GM23338 (cell line): Measurements from ENCODE around the gene EPAS1. TPM values are rescaled to one million over a fixed set of nuclear protein-coding genes. Genes with fewer than 3 reads are reported as not detected.

ENCODE experiments used
- ATAC-seq: fragments of 200-7000 bp; cut with Tn5 transposase; 3 replicates; pipeline ENCODE4 v1.9.1; 2020
- DNase-seq: peaks from one replicate; pipeline ENCODE4 v3.0.0-alpha.2; 2015; ENCODE audit warnings: low spot score
- H2AFZ ChIP-seq: fragments of 200-600 bp; sonication (generic); 2 replicates; pipeline ENCODE4 v1.8.0; 2016; ENCODE audit warnings: antibody characterized with exemption, mild to moderate bottlenecking, moderate library complexity
- H3F3A ChIP-seq: fragments of 200-600 bp; sonication (generic); replicated peaks from 2 replicates; pipeline ENCODE4 v1.8.0; 2017; ENCODE audit warnings: antibody characterized with exemption, mixed run types, low read depth
- H3K27ac ChIP-seq: fragments of 200-600 bp; sonication (generic); 2 replicates; pipeline ENCODE4 v1.6.1; 2016; ENCODE audit warnings: low read depth
- H3K27me3 ChIP-seq: fragments of 200-600 bp; sonication (generic); 2 replicates; pipeline ENCODE4 v1.8.0; 2016; ENCODE audit warnings: mild to moderate bottlenecking, mixed run types, moderate library complexity; ENCODE audit not compliant: insufficient read depth
- H3K36me3 ChIP-seq: fragments of 200-600 bp; sonication (generic); 2 replicates; pipeline ENCODE4 v1.8.0; 2016; ENCODE audit warnings: mild to moderate bottlenecking; ENCODE audit not compliant: insufficient read depth
- H3K4me1 ChIP-seq: fragments of 200-600 bp; sonication (generic); 2 replicates; pipeline ENCODE4 v1.8.0; 2016; ENCODE audit warnings: mild to moderate bottlenecking, moderate library complexity; ENCODE audit not compliant: insufficient read depth
- H3K4me2 ChIP-seq: fragments of 200-600 bp; sonication (generic); 2 replicates; pipeline ENCODE4 v1.7.1; 2017; ENCODE audit warnings: mixed run types
- H3K4me3 ChIP-seq: fragments of 200-600 bp; sonication (generic); 2 replicates; pipeline ENCODE4 v1.6.1; 2016; ENCODE audit warnings: mixed run types
- H3K79me2 ChIP-seq: fragments of 200-600 bp; sonication (generic); replicated peaks from 2 replicates; pipeline ENCODE4 v1.8.0; 2017; ENCODE audit warnings: mild to moderate bottlenecking; ENCODE audit not compliant: insufficient read depth
- H3K9me2 ChIP-seq: fragments of 200-600 bp; sonication (generic); 2 replicates; pipeline ENCODE4 v1.8.0; 2017; ENCODE audit not compliant: insufficient read depth
- H4K20me1 ChIP-seq: fragments of 200-600 bp; sonication (generic); replicated peaks from 2 replicates; pipeline ENCODE4 v1.8.0; 2017; ENCODE audit warnings: mild to moderate bottlenecking; ENCODE audit not compliant: insufficient read depth
- H3K27ac Mint-ChIP-seq: 2 replicates; pipeline ENCODE4 v1.8.0; 2020; ENCODE audit warnings: inconsistent platforms, mild to moderate bottlenecking, moderate library complexity, mixed read lengths
- H3K27me3 Mint-ChIP-seq: 3 replicates; pipeline ENCODE4 v1.8.0; 2022; ENCODE audit warnings: low read depth, mild to moderate bottlenecking, moderate library complexity, mixed read lengths, inconsistent platforms; ENCODE audit not compliant: insufficient read depth, poor library complexity
- H3K36me3 Mint-ChIP-seq: 3 replicates; pipeline ENCODE4 v1.8.0; 2021; ENCODE audit warnings: low read depth, mild to moderate bottlenecking, inconsistent platforms, moderate library complexity, mixed read lengths
- H3K4me1 Mint-ChIP-seq: 3 replicates; pipeline ENCODE4 v1.8.0; 2020; ENCODE audit warnings: mild to moderate bottlenecking, inconsistent platforms, mixed read lengths
- H3K4me3 Mint-ChIP-seq: 3 replicates; pipeline ENCODE4 v1.8.0; 2021; ENCODE audit warnings: moderate library complexity, mild to moderate bottlenecking, inconsistent platforms, mixed read lengths
- H3K9me3 Mint-ChIP-seq: 3 replicates; pipeline ENCODE4 v1.8.0; 2020; ENCODE audit warnings: moderate library complexity, mild to moderate bottlenecking, inconsistent platforms, mixed read lengths
- CREB1 ChIP-seq: fragments of 250-450 bp; sonication (Bioruptor Pico); IDR thresholded peaks from 2 replicates; pipeline ENCODE4 v1.5.0; 2020; ENCODE audit warnings: low read depth, mild to moderate bottlenecking, moderate library complexity
- CTCF ChIP-seq, 2 experiments: fragments of 200-600 bp in 1 of 2; sonication (generic) in 1 of 2; conservative IDR thresholded peaks; 2 replicates each; pipeline versions ENCODE4 v1.5.1 to v1.6.1; 2016 to 2017; ENCODE audit warnings: antibody characterized with exemption in 2 of 2, low read depth in 2 of 2, mild to moderate bottlenecking in 2 of 2, moderate library complexity in 1 of 2
- ETS1 ChIP-seq: IDR thresholded peaks from 2 replicates; pipeline ENCODE4 v1.6.1; 2016; ENCODE audit warnings: antibody characterized with exemption
- EZH2 ChIP-seq: fragments of 200-600 bp; sonication (generic); IDR thresholded peaks from one replicate; pipeline ENCODE4 v1.8.0; 2017; ENCODE audit warnings: antibody characterized with exemption, mild to moderate bottlenecking, low read depth; ENCODE audit not compliant: unreplicated experiment
- EZH2phosphoT487 ChIP-seq: fragments of 200-600 bp; sonication (generic); IDR thresholded peaks from one replicate; pipeline ENCODE4 v1.8.1; 2018; ENCODE audit warnings: antibody characterized with exemption; ENCODE audit not compliant: unreplicated experiment
- JUNB ChIP-seq: IDR thresholded peaks from one replicate; pipeline ENCODE4 v1.6.1; 2016; ENCODE audit warnings: antibody characterized with exemption; ENCODE audit not compliant: unreplicated experiment
- NANOG ChIP-seq: IDR thresholded peaks from 2 replicates; pipeline ENCODE4 v1.6.1; 2016; ENCODE audit warnings: antibody characterized with exemption, borderline replicate concordance
- POLR2AphosphoS5 ChIP-seq: IDR thresholded peaks from 2 replicates; pipeline ENCODE4 v1.6.1; 2016; ENCODE audit warnings: antibody characterized with exemption, low read depth
- REST ChIP-seq: IDR thresholded peaks from one replicate; pipeline ENCODE4 v1.6.1; 2018; ENCODE audit warnings: antibody characterized with exemption; ENCODE audit not compliant: unreplicated experiment
- STAT1 ChIP-seq: IDR thresholded peaks from one replicate; pipeline ENCODE4 v1.6.1; 2016; ENCODE audit warnings: antibody characterized with exemption; ENCODE audit not compliant: unreplicated experiment
- ZNF114 ChIP-seq: fragments of 250-450 bp; sonication (Bioruptor Pico); IDR thresholded peaks from 2 replicates; pipeline ENCODE4 v1.5.0; 2020; ENCODE audit warnings: mild to moderate bottlenecking, moderate library complexity
- ZNF331 ChIP-seq: fragments of 250-450 bp; sonication (Bioruptor Pico); IDR thresholded peaks from 2 replicates; pipeline ENCODE4 v1.5.0; 2020; ENCODE audit warnings: low read depth, mild to moderate bottlenecking, moderate library complexity
- ZNF462 ChIP-seq: fragments of 250-450 bp; sonication (Bioruptor Pico); IDR thresholded peaks from 2 replicates; pipeline ENCODE4 v1.5.0; 2020; ENCODE audit warnings: mild to moderate bottlenecking, moderate library complexity
- polyA plus RNA-seq: library from polyadenylated mRNA; unstranded; fragments of >200 nt; fragmentation: Nextera tagmentation; extraction: Ambion mirVana; gene quantifications from 2 replicates; pipeline ENCODE4 v1.2.1, GENCODE V29; 2016
- total RNA-seq: library from RNA; depleted of rRNA; stranded (reverse); fragments of >200 nt; shearing (Covaris generic); gene quantifications from 2 replicates; pipeline ENCODE4 v1.2.3, GENCODE V29; 2014

The EPAS1 gene
- total and polyA plus RNA-seq, 2 experiments from 2014 or later = 0.68 to 5.4 TPM

GRCh38 chr2:46345775-46346174, 48.6 kb downstream of the EPAS1 start:
- no peaks in the 10 kb centered on the region for H3K9me3 Mint-ChIP-seq
- Histone ChIP-seq H3K36me3 (no peaks in the 10 kb centered on the region), H3K4me2 (no peak overlapping the region), H4K20me1 (no peaks in the 10 kb centered on the region), H2AFZ (no peak overlapping the region), H3K9me2 (no peaks in the 10 kb centered on the region), H3K4me3 (no peak overlapping the region), H3K79me2 (no peaks in the 10 kb centered on the region), H3F3A (no peaks in the 10 kb centered on the region), H3K4me1 (no peaks in the 10 kb centered on the region; the same call in 1 of the 2 replicates), H3K27ac (no peak overlapping the region), H3K27me3 (no peaks in the 10 kb centered on the region)
- H3K27ac Mint-ChIP-seq = no peak overlapping the region
- H3K4me3 Mint-ChIP-seq = no peak overlapping the region
- no peaks in the 10 kb centered on the region for H3K36me3 Mint-ChIP-seq
- DNase-seq (no peak), ATAC-seq (no peak)
- peaks cover 1% of the 10 kb centered on the region for H3K27me3 Mint-ChIP-seq
- TF ChIP-seq ZNF331 (CRISPR knock-in tag) = no peak
- TF ChIP-seq NANOG = no peak
- no peak for TF ChIP-seq ZNF462 (CRISPR knock-in tag)
- no peak for TF ChIP-seq CTCF (conservative IDR thresholded peaks at IDR 0.05; ENCODE audit: low read depth in 2 of 2)
- TF ChIP-seq REST = no peak
- TF ChIP-seq POLR2AphosphoS5 = no peak
- no peak for TF ChIP-seq STAT1
- no peak for TF ChIP-seq ETS1
- no peak for TF ChIP-seq JUNB
- TF ChIP-seq EZH2phosphoT487 = no peak
- TF ChIP-seq CREB1 (CRISPR knock-in tag) = no peak
- no peak for TF ChIP-seq EZH2
- no peak for TF ChIP-seq ZNF114 (CRISPR knock-in tag)
- peaks cover 11% of the 10 kb centered on the region; the same call in 2 of the 3 replicates for H3K4me1 Mint-ChIP-seq
